ENCODE measurements around the gene WDR45B. TPM values are rescaled to one million over a fixed set of nuclear protein-coding genes. Genes with fewer than 3 reads are reported as not detected.

The WDR45B gene
- total RNA-seq, 2 donors from 2014 or later, result 97.8 to 146 TPM

GRCh38 chr17:82574041-82574440 lies 74.2 kb downstream of the WDR45B start:
- no peak overlapping the region for H3K4me3 ChIP-seq
- no peaks in the 10 kb centered on the region for H3K9me3 ChIP-seq
- TF ChIP-seq POLR2AphosphoS5 (IDR thresholded peaks at IDR 0.05), result no peak
- TF ChIP-seq CTCF (IDR thresholded peaks at IDR 0.05), result no peak
- TF ChIP-seq POLR2A (IDR thresholded peaks at IDR 0.05), result no peak
- DNase-seq (ENCODE audit: low spot score), result no peak
- no peaks in the 10 kb centered on the region for H3K4me1 ChIP-seq (replicated peaks)
- H3K36me3 ChIP-seq, result no peaks in the 10 kb centered on the region
- no peak overlapping the region for H3K27ac ChIP-seq
- H3K27me3 ChIP-seq (replicated peaks; ENCODE audit: insufficient read depth), result no peaks in the 10 kb centered on the region
- intact Hi-C loops (cut with DNase I), result no loop called here
- WGBS, result 77% methylated on average over 11 of the region's 11 CpGs

GRCh38 chr17:82571855-82572254 lies 76.4 kb downstream of the WDR45B start:
- 91% methylated on average over 6 of the region's 6 CpGs for WGBS
- no peaks in the 10 kb centered on the region for H3K36me3 ChIP-seq
- H3K4me3 ChIP-seq, result no peak overlapping the region
- intact Hi-C loops (cut with DNase I), result no loop called here
- no peak for TF ChIP-seq CTCF (IDR thresholded peaks at IDR 0.05)
- TF ChIP-seq POLR2A (IDR thresholded peaks at IDR 0.05), result no peak
- no peak for TF ChIP-seq POLR2AphosphoS5 (IDR thresholded peaks at IDR 0.05)
- H3K4me1 ChIP-seq (replicated peaks), result no peaks in the 10 kb centered on the region
- H3K27me3 ChIP-seq (replicated peaks; ENCODE audit: insufficient read depth), result no peaks in the 10 kb centered on the region
- no peak overlapping the region for H3K27ac ChIP-seq
- no peaks in the 10 kb centered on the region for H3K9me3 ChIP-seq
- no peak for DNase-seq (ENCODE audit: low spot score)

- H3K4me1 ChIP-seq (replicated peaks), result no peaks in the 10 kb centered on the region
- DNase-seq (ENCODE audit: low spot score), result no peak
- no peaks in the 10 kb centered on the region for H3K36me3 ChIP-seq
- 88% methylated on average over 9 of the region's 9 CpGs for WGBS
- H3K9me3 ChIP-seq, result no peaks in the 10 kb centered on the region
- H3K4me3 ChIP-seq, result no peak overlapping the region
- H3K27ac ChIP-seq, result no peak overlapping the region
- H3K27me3 ChIP-seq (replicated peaks; ENCODE audit: insufficient read depth), result no peaks in the 10 kb centered on the region
- intact Hi-C loops (cut with DNase I), result no loop called here
- TF ChIP-seq POLR2AphosphoS5 (IDR thresholded peaks at IDR 0.05), result no peak
- TF ChIP-seq CTCF (IDR thresholded peaks at IDR 0.05), result no peak
- TF ChIP-seq POLR2A (IDR thresholded peaks at IDR 0.05), result no peak
Observed at GRCh38 chr17:82570277-82570676, 78.0 kb downstream of the WDR45B start.

- Histone ChIP-seq H3K4me3 (no peak overlapping the region), H3K4me1 (replicated peaks) (no peaks in the 10 kb centered on the region), H3K27ac (no peak overlapping the region), H3K9me3 (no peaks in the 10 kb centered on the region), H3K36me3 (no peaks in the 10 kb centered on the region), H3K27me3 (replicated peaks; ENCODE audit: insufficient read depth) (no peaks in the 10 kb centered on the region)
- no peak for TF ChIP-seq CTCF (IDR thresholded peaks at IDR 0.05)
- no peak for TF ChIP-seq POLR2A (IDR thresholded peaks at IDR 0.05)
- TF ChIP-seq POLR2AphosphoS5 (IDR thresholded peaks at IDR 0.05), result no peak
- 86% methylated on average over 11 of the region's 11 CpGs for WGBS
- DNase-seq (ENCODE audit: low spot score), result no peak
- intact Hi-C loops (cut with DNase I), result no loop called here
Observed at GRCh38 chr17:82569621-82570020, 78.6 kb downstream of the WDR45B start.

GRCh38 chr17:82568997-82569393 lies 79.2 kb downstream of the WDR45B start:
- H3K27ac ChIP-seq, result no peak overlapping the region
- H3K36me3 ChIP-seq, result no peaks in the 10 kb centered on the region
- no peaks in the 10 kb centered on the region for H3K27me3 ChIP-seq (replicated peaks; ENCODE audit: insufficient read depth)
- TF ChIP-seq POLR2A (IDR thresholded peaks at IDR 0.05) (no peak), CTCF (IDR thresholded peaks at IDR 0.05) (no peak), POLR2AphosphoS5 (IDR thresholded peaks at IDR 0.05) (no peak)
- no peaks in the 10 kb centered on the region for H3K4me1 ChIP-seq (replicated peaks)
- intact Hi-C loops (cut with DNase I), result no loop called here
- H3K9me3 ChIP-seq, result no peaks in the 10 kb centered on the region
- no peak overlapping the region for H3K4me3 ChIP-seq
- WGBS, result 95% methylated on average over 10 of the region's 10 CpGs
- no peak for DNase-seq (ENCODE audit: low spot score)

All from prostate gland (tissue), 2 donors.